Kidney glomerular epithelial cell (primary cell): Measurements from ENCODE around the gene RNF144B.
"Not testable (repeated sequence)": the region's sequence is repeated elsewhere in the genome, so short reads cannot be mapped to it uniquely, and the experiment has no call there.

Source experiments
- DNase-seq: peaks from one replicate; lab custom pipeline; 2025; lab: John Stamatoyannopoulos, UW

The RNF144B gene

GRCh38 chr6:18387061-18387721, at the start of gene RNF144B:
TSS of gene RNF144B (plus strand) at chr6:18387350. CDS start at chr6:18399535, 12,185 bp downstream.
- DNase-seq, result peak; percentile 85

GRCh38 chr6:18339599-18339998, 47.6 kb upstream of the RNF144B start:
- no peak for DNase-seq

GRCh38 chr6:18340781-18341551, 46.2 kb upstream of the RNF144B start:
- DNase-seq, result no peak

- no peak for DNase-seq
Measured at GRCh38 chr6:18342223-18342622, 44.9 kb upstream of the RNF144B start.

- no peak for DNase-seq
Measured at GRCh38 chr6:18343741-18344140, 43.4 kb upstream of the RNF144B start.

GRCh38 chr6:18347021-18347577, 40.1 kb upstream of the RNF144B start:
- no peak for DNase-seq

- no peak for DNase-seq
Measured at GRCh38 chr6:18347866-18348265, 39.3 kb upstream of the RNF144B start.

GRCh38 chr6:18349386-18349785, 37.8 kb upstream of the RNF144B start:
- no peak for DNase-seq

GRCh38 chr6:18350271-18350670, 36.9 kb upstream of the RNF144B start:
- peak; percentile 34 for DNase-seq

GRCh38 chr6:18350712-18351111, 36.4 kb upstream of the RNF144B start:
- no peak for DNase-seq

- DNase-seq, result no peak
Measured at GRCh38 chr6:18352001-18352400, 35.1 kb upstream of the RNF144B start.

- DNase-seq, result no peak
Measured at GRCh38 chr6:18352842-18353241, 34.3 kb upstream of the RNF144B start.

- no peak for DNase-seq
Measured at GRCh38 chr6:18353251-18353650, 33.9 kb upstream of the RNF144B start.

- DNase-seq, result not testable (repeated sequence)
Measured at GRCh38 chr6:18357546-18357945, 29.6 kb upstream of the RNF144B start.

- no peak for DNase-seq
Measured at GRCh38 chr6:18359237-18359885, 27.8 kb upstream of the RNF144B start.

- no peak for DNase-seq
Measured at GRCh38 chr6:18360188-18360587, 27.0 kb upstream of the RNF144B start.

- DNase-seq, result peak; percentile 65
Measured at GRCh38 chr6:18362058-18362561, 25.0 kb upstream of the RNF144B start.

- no peak for DNase-seq
Measured at GRCh38 chr6:18363746-18364145, 23.4 kb upstream of the RNF144B start.

GRCh38 chr6:18364561-18364960, 22.6 kb upstream of the RNF144B start:
- not testable (repeated sequence) for DNase-seq

GRCh38 chr6:18367371-18367770, 19.8 kb upstream of the RNF144B start:
- no peak for DNase-seq

- no peak for DNase-seq
Measured at GRCh38 chr6:18368277-18369105, 18.7 kb upstream of the RNF144B start.

GRCh38 chr6:18371010-18371409, 16.1 kb upstream of the RNF144B start:
- DNase-seq, result no peak
